Karpas-422 (cell line): ENCODE data around the gene PARD3B. TPM values are rescaled to one million over a fixed set of nuclear protein-coding genes. Genes with fewer than 3 reads are reported as not detected.

Experiments
- DNase-seq: peaks from one replicate; pipeline ENCODE4 v3.0.0-alpha.2; 2015
- H2AFZ ChIP-seq: fragments of 200-600 bp; sonication (generic); 2 replicates; pipeline ENCODE4 v1.6.1; 2014; ENCODE audit warnings: antibody characterized with exemption, low read length, mixed read lengths
- H3K27ac ChIP-seq: fragments of 200-600 bp; sonication (generic); 2 replicates; pipeline ENCODE4 v1.5.1; 2014; ENCODE audit warnings: mild to moderate bottlenecking, low read length, moderate library complexity
- H3K27me3 ChIP-seq: fragments of 200-600 bp; sonication (generic); 2 replicates; pipeline ENCODE4 v1.6.1; 2014; ENCODE audit warnings: low read length, mixed read lengths
- H3K36me3 ChIP-seq: fragments of 200-600 bp; sonication (generic); 2 replicates; pipeline ENCODE4 v1.6.1; 2014; ENCODE audit warnings: low read length, mixed read lengths; ENCODE audit not compliant: insufficient read depth
- H3K4me1 ChIP-seq: fragments of 200-600 bp; sonication (generic); 2 replicates; pipeline ENCODE4 v1.6.1; 2014; ENCODE audit warnings: mild to moderate bottlenecking, low read length, mixed read lengths
- H3K4me2 ChIP-seq: fragments of 200-600 bp; sonication (generic); 2 replicates; pipeline ENCODE4 v1.6.1; 2014; ENCODE audit warnings: low read length, low read depth, mild to moderate bottlenecking; ENCODE audit not compliant: poor library complexity, severe bottlenecking
- H3K4me3 ChIP-seq: fragments of 200-600 bp; sonication (generic); 2 replicates; pipeline ENCODE4 v1.5.1; 2014; ENCODE audit warnings: mild to moderate bottlenecking, antibody characterized with exemption, low read length, mixed read lengths
- H3K79me2 ChIP-seq: fragments of 200-600 bp; sonication (generic); 2 replicates; pipeline ENCODE4 v1.6.1; 2014; ENCODE audit warnings: mild to moderate bottlenecking, low read length, mixed read lengths
- H3K9ac ChIP-seq: fragments of 200-600 bp; sonication (generic); 2 replicates; pipeline ENCODE4 v1.6.0; 2014; ENCODE audit warnings: low read length
- H3K9me2 ChIP-seq: fragments of 200-600 bp; sonication (generic), shearing (Covaris generic); replicated peaks from 2 replicates; pipeline ENCODE4 v1.6.0; 2014; ENCODE audit warnings: mild to moderate bottlenecking, low read length, moderate library complexity; ENCODE audit not compliant: insufficient read depth
- H3K9me3 ChIP-seq: fragments of 300-700, 200-600 bp; sonication (generic); 2 replicates; pipeline ENCODE4 v1.6.1; 2014; ENCODE audit warnings: low read length, mixed read lengths
- H4K20me1 ChIP-seq: fragments of 200-600 bp; sonication (generic); 2 replicates; pipeline ENCODE4 v1.6.1; 2014; ENCODE audit warnings: mild to moderate bottlenecking, antibody characterized with exemption, low read length, low read depth; ENCODE audit not compliant: insufficient read depth
- total RNA-seq: library from RNA; depleted of rRNA; stranded (reverse); fragments of >200 nt; shearing (Covaris generic); gene quantifications from 2 replicates; pipeline ENCODE4 v1.2.3, GENCODE V29; 2014; ENCODE audit warnings: low replicate concordance

PARD3B gene
- total RNA-seq, 1 experiment from 2014 or later = not detected

- no peaks in the 10 kb centered on the region for H3K36me3 ChIP-seq
- no peak overlapping the region for H3K4me3 ChIP-seq
- no peak overlapping the region for H3K4me2 ChIP-seq
- no peak overlapping the region for H3K9ac ChIP-seq
- DNase-seq = no peak
- H3K27ac ChIP-seq = no peak overlapping the region
- H3K4me1 ChIP-seq = no peaks in the 10 kb centered on the region
- no peaks in the 10 kb centered on the region for H3K27me3 ChIP-seq
- no peak overlapping the region for H2AFZ ChIP-seq
- H3K9me3 ChIP-seq = no peaks in the 10 kb centered on the region
- H3K9me2 ChIP-seq = no peaks in the 10 kb centered on the region
- H4K20me1 ChIP-seq = no peaks in the 10 kb centered on the region
- H3K79me2 ChIP-seq = no peaks in the 10 kb centered on the region
These were observed 36.7 kb downstream of the PARD3B start for GRCh38 chr2:204581946-204582345.

GRCh38 chr2:204583773-204584172 is 38.5 kb downstream of the PARD3B start:
- Histone ChIP-seq H4K20me1 (no peaks in the 10 kb centered on the region), H2AFZ (no peak overlapping the region), H3K4me3 (no peak overlapping the region), H3K9ac (no peak overlapping the region), H3K4me1 (no peaks in the 10 kb centered on the region), H3K4me2 (no peak overlapping the region), H3K9me2 (no peaks in the 10 kb centered on the region), H3K79me2 (no peaks in the 10 kb centered on the region), H3K27me3 (no peaks in the 10 kb centered on the region), H3K36me3 (no peaks in the 10 kb centered on the region), H3K9me3 (no peaks in the 10 kb centered on the region), H3K27ac (no peak overlapping the region)
- DNase-seq = no peak

GRCh38 chr2:204585930-204586329 is 40.7 kb downstream of the PARD3B start:
- no peaks in the 10 kb centered on the region for H3K36me3 ChIP-seq

GRCh38 chr2:204586444-204587180 is 41.3 kb downstream of the PARD3B start:
- Histone ChIP-seq H3K79me2 (no peaks in the 10 kb centered on the region), H3K9me3 (no peaks in the 10 kb centered on the region), H3K27ac (no peak overlapping the region), H2AFZ (no peak overlapping the region), H3K4me2 (no peak overlapping the region), H3K9me2 (no peaks in the 10 kb centered on the region), H3K9ac (no peak overlapping the region), H3K36me3 (no peaks in the 10 kb centered on the region), H4K20me1 (no peaks in the 10 kb centered on the region), H3K4me3 (no peak overlapping the region), H3K27me3 (no peaks in the 10 kb centered on the region), H3K4me1 (no peaks in the 10 kb centered on the region)
- DNase-seq = no peak

More at GRCh38 chr2:204585930-204586329, 40.7 kb downstream of the PARD3B start:
- H3K4me1 ChIP-seq = no peaks in the 10 kb centered on the region
- no peaks in the 10 kb centered on the region for H3K79me2 ChIP-seq
- H3K9me2 ChIP-seq = no peaks in the 10 kb centered on the region
- DNase-seq = no peak
- no peak overlapping the region for H3K9ac ChIP-seq
- no peaks in the 10 kb centered on the region for H3K27me3 ChIP-seq
- H3K4me2 ChIP-seq = no peak overlapping the region
- no peaks in the 10 kb centered on the region for H4K20me1 ChIP-seq
- H3K9me3 ChIP-seq = no peaks in the 10 kb centered on the region
- H2AFZ ChIP-seq = no peak overlapping the region
- no peak overlapping the region for H3K27ac ChIP-seq
- no peak overlapping the region for H3K4me3 ChIP-seq

- no peaks in the 10 kb centered on the region for H3K79me2 ChIP-seq
- no peaks in the 10 kb centered on the region for H3K9me2 ChIP-seq
- H3K27me3 ChIP-seq = no peaks in the 10 kb centered on the region
- no peaks in the 10 kb centered on the region for H3K36me3 ChIP-seq
- H3K9me3 ChIP-seq = no peaks in the 10 kb centered on the region
- H3K27ac ChIP-seq = no peak overlapping the region
- H3K9ac ChIP-seq = no peak overlapping the region
- no peaks in the 10 kb centered on the region for H3K4me1 ChIP-seq
- no peak overlapping the region for H3K4me2 ChIP-seq
- H3K4me3 ChIP-seq = no peak overlapping the region
- H2AFZ ChIP-seq = no peak overlapping the region
- no peaks in the 10 kb centered on the region for H4K20me1 ChIP-seq
- no peak for DNase-seq
These were observed 44.8 kb downstream of the PARD3B start for GRCh38 chr2:204590063-204590462.

GRCh38 chr2:204591225-204591624 is 46.0 kb downstream of the PARD3B start:
- Histone ChIP-seq H3K79me2 (no peaks in the 10 kb centered on the region), H3K36me3 (no peaks in the 10 kb centered on the region), H2AFZ (no peak overlapping the region), H3K4me2 (no peak overlapping the region), H3K9me2 (no peaks in the 10 kb centered on the region), H4K20me1 (no peaks in the 10 kb centered on the region), H3K27ac (no peak overlapping the region), H3K9ac (no peak overlapping the region), H3K9me3 (no peaks in the 10 kb centered on the region), H3K27me3 (no peaks in the 10 kb centered on the region), H3K4me3 (no peak overlapping the region), H3K4me1 (no peaks in the 10 kb centered on the region)
- no peak for DNase-seq

GRCh38 chr2:204604061-204604460 is 58.8 kb downstream of the PARD3B start:
- no peak for DNase-seq
- H3K9me3 ChIP-seq = no peaks in the 10 kb centered on the region
- no peaks in the 10 kb centered on the region for H3K79me2 ChIP-seq
- no peak overlapping the region for H2AFZ ChIP-seq
- H3K36me3 ChIP-seq = no peaks in the 10 kb centered on the region
- H3K4me1 ChIP-seq = no peaks in the 10 kb centered on the region
- H3K9me2 ChIP-seq = no peaks in the 10 kb centered on the region
- no peaks in the 10 kb centered on the region for H3K27me3 ChIP-seq
- no peak overlapping the region for H3K4me2 ChIP-seq
- H3K9ac ChIP-seq = no peak overlapping the region
- H3K4me3 ChIP-seq = no peak overlapping the region
- no peaks in the 10 kb centered on the region for H4K20me1 ChIP-seq
- H3K27ac ChIP-seq = no peak overlapping the region

GRCh38 chr2:204608237-204608939 is 63.1 kb downstream of the PARD3B start:
- no peak overlapping the region for H2AFZ ChIP-seq
- H3K36me3 ChIP-seq = no peaks in the 10 kb centered on the region
- no peaks in the 10 kb centered on the region for H3K27me3 ChIP-seq
- H3K4me1 ChIP-seq = no peaks in the 10 kb centered on the region
- no peak overlapping the region for H3K4me2 ChIP-seq
- H3K4me3 ChIP-seq = no peak overlapping the region
- H3K79me2 ChIP-seq = no peaks in the 10 kb centered on the region
- no peak for DNase-seq
- no peaks in the 10 kb centered on the region for H4K20me1 ChIP-seq
- no peaks in the 10 kb centered on the region for H3K9me3 ChIP-seq
- no peak overlapping the region for H3K27ac ChIP-seq
- H3K9ac ChIP-seq = no peak overlapping the region
- H3K9me2 ChIP-seq = no peaks in the 10 kb centered on the region
